Esophagus squamous epithelium (tissue), 5 donors: ENCODE data around the gene HMMR. TPM values are rescaled to one million over a fixed set of nuclear protein-coding genes. Genes with fewer than 3 reads are reported as not detected.
"Not testable (repeated sequence)": the region's sequence is repeated elsewhere in the genome, so short reads cannot be mapped to it uniquely, and the experiment has no call there.

Experiments
- DNase-seq: peaks from one replicate; lab custom pipeline; 2025; lab: John Stamatoyannopoulos, UW
- H3K27ac ChIP-seq, 4 donors: fragments of 200-600 bp; sonication (generic); one replicate each; pipeline ENCODE4 v1.5.1; 2016 to 2019; ENCODE audit warnings: mild to moderate bottlenecking in 1 of 4
- H3K27me3 ChIP-seq, 4 donors: fragments of 200-600 bp; sonication (generic); 1 replicate in 3 of 4; 2 replicates in 1 of 4; pipeline versions ENCODE4 v1.5.1 to v1.6.0; 2017 to 2021; ENCODE audit warnings: antibody characterized with exemption in 1 of 4
- H3K36me3 ChIP-seq, 3 donors: fragments of 200-600 bp; sonication (generic); one replicate each; pipeline ENCODE4 v1.5.1; 2016 to 2019
- H3K4me1 ChIP-seq, 3 donors: fragments of 200-600 bp; sonication (generic); one replicate each; pipeline ENCODE4 v1.5.1; 2017 to 2019
- H3K4me3 ChIP-seq, 4 donors: fragments of 200-600 bp; sonication (generic); 1 replicate in 3 of 4; 2 replicates in 1 of 4; pipeline ENCODE4 v1.5.1; 2016 to 2019; ENCODE audit warnings: mild to moderate bottlenecking in 2 of 4, moderate library complexity in 1 of 4
- H3K9me3 ChIP-seq, 3 donors: fragments of 200-600 bp; sonication (generic); one replicate each; pipeline ENCODE4 v1.5.1; 2016 to 2019
- CTCF ChIP-seq, 6 experiments: fragments of 450-650 bp in 4 of 6; fragments of 200-600 bp in 2 of 6; sonication (generic) in 2 of 6; IDR thresholded peaks; one replicate each; pipeline ENCODE4 v1.5.1; 2016 to 2019; ENCODE audit warnings: antibody characterized with exemption in 6 of 6, mild to moderate bottlenecking in 4 of 6, moderate library complexity in 4 of 6
- POLR2A ChIP-seq, 4 donors: fragments of 450-650 bp; IDR thresholded peaks; one replicate each; pipeline ENCODE4 v1.6.1; 2017; ENCODE audit warnings: antibody characterized with exemption in 4 of 4, mild to moderate bottlenecking in 4 of 4, moderate library complexity in 3 of 4
- WGBS, 2 donors: methylation state at CpG; one replicate each; pipeline ENCODE4 v1.1.5; 2018; 5-methylcytosine and 5-hydroxymethylcytosine counted together
- intact Hi-C: fragments of 100-400 bp; cut with DNase I; formaldehyde crosslinking; loops from one replicate; pipeline ENCODE4 v1.15.0; 2022
- total RNA-seq, 4 donors: library from RNA; depleted of rRNA; stranded (reverse); fragments of >200 nt; gene quantifications; one replicate each; pipeline ENCODE4 v1.1.0, GENCODE V29; 2016
- donor health status: DM: yes; HTN: yes; CAD: no.

HMMR gene
- total RNA-seq, 4 donors from 2014 or later, result 3.2 to 23.7 (median 11.1) TPM

GRCh38 chr5:163447191-163447590 is 13.2 kb upstream of the HMMR start:
- H3K9me3 ChIP-seq, result no peaks in the 10 kb centered on the region
- intact Hi-C loops, result no loop called here
- TF ChIP-seq CTCF (IDR thresholded peaks at IDR 0.05) (no peak), POLR2A (IDR thresholded peaks at IDR 0.05) (no peak)
- DNase-seq, result no peak
- no peak overlapping the region for H3K4me3 ChIP-seq
- H3K4me1 ChIP-seq, result no peaks in the 10 kb centered on the region
- H3K27ac ChIP-seq, result no peak overlapping the region
- no peaks in the 10 kb centered on the region for H3K27me3 ChIP-seq
- peaks cover 6 to 95% (median 7%) of the 10 kb centered on the region in 3 donors for H3K36me3 ChIP-seq

- Histone ChIP-seq H3K27me3 (no peaks in the 10 kb centered on the region), H3K36me3 (peaks cover 3 to 94% (median 6%) of the 10 kb centered on the region in 3 donors), H3K9me3 (no peaks in the 10 kb centered on the region), H3K4me1 (no peaks in the 10 kb centered on the region), H3K27ac (no peak overlapping the region), H3K4me3 (no peak overlapping the region)
- no peak for DNase-seq
- WGBS, 2 donors, result 85 to 86% methylated on average over 3 of the region's 3 CpGs
- no peak for TF ChIP-seq POLR2A (IDR thresholded peaks at IDR 0.05)
- no peak for TF ChIP-seq CTCF (IDR thresholded peaks at IDR 0.05)
- intact Hi-C loops, result no loop called here
Observed at GRCh38 chr5:163447875-163448274, 12.6 kb upstream of the HMMR start.

GRCh38 chr5:163448491-163448890 is 11.9 kb upstream of the HMMR start:
- no peak overlapping the region for H3K27ac ChIP-seq
- H3K9me3 ChIP-seq, result no peaks in the 10 kb centered on the region
- H3K36me3 ChIP-seq, result peaks cover 3 to 94% (median 6%) of the 10 kb centered on the region in 3 donors
- no peaks in the 10 kb centered on the region for H3K4me1 ChIP-seq
- H3K27me3 ChIP-seq, result no peaks in the 10 kb centered on the region
- TF ChIP-seq CTCF (IDR thresholded peaks at IDR 0.05) (no peak), POLR2A (IDR thresholded peaks at IDR 0.05) (no peak)
- no peak for DNase-seq
- H3K4me3 ChIP-seq, result no peak overlapping the region
- intact Hi-C loops, result no loop called here

GRCh38 chr5:163451489-163451888 is 8.9 kb upstream of the HMMR start:
- intact Hi-C loops, result loop anchor here (10.0 kb wide), 1 partner anchor 63 kb away; no protein-coding TSS in a partner anchor
- no peak for DNase-seq
- TF ChIP-seq POLR2A (IDR thresholded peaks at IDR 0.05) (no peak), CTCF (IDR thresholded peaks at IDR 0.05) (no peak)
- peaks cover 0 to 94% (median 6%) of the 10 kb centered on the region in 3 donors for H3K36me3 ChIP-seq
- H3K27me3 ChIP-seq, result no peaks in the 10 kb centered on the region
- no peak overlapping the region for H3K27ac ChIP-seq
- 96 to 97% methylated on average over 8 of the region's 8 CpGs for WGBS, 2 donors
- no peaks in the 10 kb centered on the region for H3K4me1 ChIP-seq
- H3K4me3 ChIP-seq, result no peak overlapping the region
- H3K9me3 ChIP-seq, result no peaks in the 10 kb centered on the region

GRCh38 chr5:163453705-163454104 is 6.7 kb upstream of the HMMR start:
- DNase-seq, result no peak
- intact Hi-C loops, result loop anchor here (10.0 kb wide), 1 partner anchor 61 kb away; no protein-coding TSS in a partner anchor
- Histone ChIP-seq H3K27me3 (no peaks in the 10 kb centered on the region), H3K27ac (no peak overlapping the region), H3K4me1 (peaks cover 0 to 13% (median 4%) of the 10 kb centered on the region in 3 donors), H3K4me3 (no peak overlapping the region), H3K36me3 (peaks cover 0 to 76% (median 0%) of the 10 kb centered on the region in 3 donors), H3K9me3 (no peaks in the 10 kb centered on the region)
- TF ChIP-seq POLR2A (IDR thresholded peaks at IDR 0.05) (no peak), CTCF (IDR thresholded peaks at IDR 0.05) (no peak)
- 84 to 87% methylated on average over 1 of the region's 1 CpG for WGBS, 2 donors

- DNase-seq, H3K27ac ChIP-seq, H3K27me3 ChIP-seq, H3K9me3 ChIP-seq, H3K4me3 ChIP-seq: not testable (repeated sequence)
- intact Hi-C loops, result loop anchor here (10.0 kb wide), 1 partner anchor 59 kb away; no protein-coding TSS in a partner anchor
- Histone ChIP-seq H3K36me3 (peaks cover 0 to 61% (median 0%) of the 10 kb centered on the region in 3 donors), H3K4me1 (peaks cover 5 to 19% (median 5%) of the 10 kb centered on the region in 3 donors)
- WGBS, 2 donors, result 95% methylated on average over 13 to 17 of the region's 17 CpGs
Observed at GRCh38 chr5:163455406-163455805, 5.0 kb upstream of the HMMR start.
